ENCODE data around the gene EPHB1.
"Not testable (repeated sequence)": the region's sequence is repeated elsewhere in the genome, so short reads cannot be mapped to it uniquely, and the experiment has no call there.

The EPHB1 gene

DNA sequence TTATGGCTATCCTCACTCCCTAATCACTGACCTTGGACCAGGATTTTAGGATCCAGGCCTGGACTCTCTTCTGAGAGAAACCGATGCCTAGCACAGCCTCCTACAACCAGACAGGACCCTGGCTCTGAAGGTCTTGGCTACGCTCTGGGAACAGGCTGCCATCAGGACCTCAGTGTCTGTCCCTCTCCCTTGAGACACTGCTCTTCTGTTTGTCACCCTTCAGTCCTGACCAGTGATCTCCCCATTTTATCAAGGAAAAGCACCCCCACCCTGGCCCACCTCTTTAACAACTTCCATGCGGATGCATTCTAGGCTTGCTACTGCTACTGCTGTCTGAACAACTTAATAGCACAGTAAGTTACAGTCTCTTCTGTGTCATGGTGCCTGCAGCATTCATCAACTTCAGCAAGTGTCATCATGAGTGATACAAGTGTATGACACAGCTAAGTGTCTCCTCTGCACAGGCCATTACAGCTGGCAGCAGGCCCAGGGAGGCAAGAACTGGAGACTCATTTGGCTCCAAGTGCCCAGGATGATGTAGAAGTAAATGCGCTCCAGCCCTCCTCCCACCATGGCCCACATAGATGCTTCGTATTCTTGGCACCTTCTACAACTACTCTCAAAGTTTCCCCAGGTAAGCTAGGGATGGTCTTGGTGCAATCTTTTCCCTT lies 302.4 kb downstream of the EPHB1 start:
- DNase-seq, result no peak

DNA sequence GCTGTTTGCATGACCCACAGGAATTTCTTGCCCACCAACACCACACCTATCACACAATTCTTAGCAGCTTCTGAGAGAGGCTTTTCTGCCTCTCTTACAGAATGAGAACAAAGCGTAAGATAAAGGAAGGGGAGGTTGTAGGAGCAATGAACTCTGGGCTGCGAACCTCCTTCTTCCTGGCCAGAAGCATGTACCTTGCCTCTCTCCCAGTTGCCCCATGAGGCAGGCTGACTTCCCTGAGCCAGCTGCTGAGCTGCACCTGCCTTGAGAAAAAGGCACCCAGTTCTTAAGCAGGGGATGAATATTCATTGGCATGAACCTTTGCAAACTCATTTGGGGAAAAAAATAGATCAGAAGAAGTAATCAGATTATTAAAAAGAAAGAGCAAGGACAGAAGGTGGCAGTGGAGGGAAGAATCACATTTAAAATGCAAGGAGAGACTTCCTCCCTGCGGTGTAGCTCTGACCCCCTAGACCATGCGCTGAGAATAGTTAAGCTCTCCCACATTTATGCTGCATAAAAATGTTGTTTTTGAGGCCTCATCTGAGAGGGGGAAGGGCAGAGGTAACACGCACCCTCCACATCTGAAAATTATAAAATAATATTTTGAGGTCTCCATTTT lies 304.8 kb downstream of the EPHB1 start:
- no peak for DNase-seq

DNA sequence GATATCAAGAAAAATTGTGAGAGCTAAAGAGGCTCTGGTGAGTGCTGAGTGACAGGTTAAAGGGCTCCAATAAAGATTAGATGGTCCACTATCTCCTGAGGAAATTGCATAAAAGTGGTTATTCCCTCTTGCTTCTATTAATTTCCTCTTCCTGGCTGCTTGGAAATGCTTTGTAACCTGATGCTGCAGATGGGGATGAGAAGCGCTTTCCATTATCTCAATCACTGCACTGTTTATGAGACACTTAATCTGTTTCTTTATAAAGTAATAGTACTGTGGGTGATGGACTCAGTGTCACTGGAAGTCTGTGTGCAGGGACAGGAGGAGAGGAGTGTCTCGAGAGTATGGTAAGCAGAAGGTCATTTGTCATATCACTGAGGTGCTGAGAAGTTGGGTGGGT lies 305.3 kb downstream of the EPHB1 start:
- no peak for DNase-seq

DNA sequence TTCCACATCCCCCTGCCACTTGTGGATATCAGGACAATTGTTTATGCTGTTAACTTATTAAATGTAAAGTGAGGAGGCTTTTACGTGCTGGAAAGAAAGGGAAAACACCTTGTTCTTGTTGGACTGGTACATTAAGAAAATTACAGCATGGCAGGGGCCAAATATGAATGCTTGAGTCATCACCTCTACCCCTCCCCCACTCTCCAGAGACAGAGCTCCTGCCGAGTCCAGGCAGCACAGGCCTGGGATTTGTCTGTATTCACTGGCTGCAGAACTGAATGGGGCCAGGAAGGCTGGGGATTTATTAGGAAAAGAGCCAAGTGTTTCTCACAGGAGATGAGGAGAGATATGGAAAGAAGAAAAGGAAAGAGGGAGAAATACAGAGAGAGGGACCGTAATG lies 308.9 kb downstream of the EPHB1 start:
- no peak for DNase-seq

DNA sequence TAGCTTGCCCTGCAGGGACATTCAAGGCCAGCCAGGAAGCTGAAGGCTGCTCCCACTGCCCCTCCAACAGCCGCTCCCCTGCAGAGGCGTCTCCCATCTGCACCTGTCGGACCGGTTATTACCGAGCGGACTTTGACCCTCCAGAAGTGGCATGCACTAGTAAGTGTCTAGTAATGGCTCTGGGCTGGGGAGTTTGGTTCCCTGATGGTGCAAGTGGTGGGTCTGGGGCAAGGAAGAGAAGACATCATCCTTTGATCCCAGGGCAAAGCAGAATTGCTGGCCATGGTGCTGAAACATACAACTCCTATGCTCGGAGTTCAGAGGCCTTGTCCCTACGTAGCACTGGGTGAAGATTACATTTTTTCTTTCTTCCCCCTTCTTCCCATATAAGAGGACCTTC lies 311.4 kb downstream of the EPHB1 start:
- DNase-seq, result no peak

DNA sequence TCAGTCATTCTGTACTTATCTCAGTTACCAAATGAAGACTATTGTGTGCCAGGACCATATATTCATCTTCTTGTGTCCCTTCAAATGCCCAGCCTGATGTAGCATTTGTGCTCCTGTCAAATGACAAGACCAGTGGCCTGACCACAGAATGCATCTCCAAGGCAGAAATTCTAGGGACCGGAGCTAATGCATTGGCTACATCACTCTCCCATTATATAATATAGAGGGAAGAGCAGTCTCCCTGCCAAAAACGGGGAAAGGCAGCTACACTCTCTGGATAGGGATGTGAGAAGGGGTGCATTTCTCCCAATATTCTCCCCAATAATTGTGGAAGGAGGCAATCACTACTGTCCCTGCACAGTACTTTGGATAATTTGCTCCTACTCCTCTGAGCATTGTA lies 312.0 kb downstream of the EPHB1 start:
- DNase-seq, result no peak

DNA sequence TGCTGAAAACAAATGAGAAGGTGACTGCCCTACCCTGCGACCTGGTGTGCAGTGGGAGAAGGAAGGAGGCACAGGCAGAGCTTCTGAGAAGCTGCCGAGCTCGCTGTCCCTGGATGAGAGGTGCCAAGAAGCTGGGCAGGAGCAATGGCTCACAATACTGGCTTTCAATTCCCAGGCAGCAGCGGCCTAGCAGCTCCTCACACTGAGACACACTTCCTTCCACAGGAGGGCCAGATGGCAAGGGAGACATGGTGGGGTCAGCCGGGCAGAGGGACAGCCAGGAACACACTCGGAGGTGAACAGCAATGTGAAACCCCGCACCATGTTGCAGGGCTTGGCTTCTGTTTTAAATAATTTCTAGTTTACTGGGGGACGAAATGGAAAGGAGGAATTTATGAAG lies 314.6 kb downstream of the EPHB1 start:
- no peak for DNase-seq

DNA sequence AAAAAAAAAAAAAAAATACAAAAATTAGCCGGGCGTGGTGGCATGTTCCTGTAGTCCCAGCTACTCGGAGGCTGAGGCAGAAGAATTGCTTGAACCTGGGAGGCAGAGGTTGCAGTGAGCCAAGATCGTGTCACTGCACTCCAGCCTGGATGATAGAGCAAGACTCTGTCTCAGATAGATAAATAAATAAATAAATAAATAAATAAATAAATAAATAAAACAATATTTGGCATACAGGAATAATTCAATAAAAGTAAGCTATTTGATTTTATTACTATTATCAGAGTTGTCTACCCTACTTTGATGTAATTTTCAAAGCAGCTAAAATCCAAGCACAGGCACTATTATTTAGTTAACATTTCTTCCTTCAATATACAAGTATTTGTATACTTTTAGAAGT lies 319.5 kb downstream of the EPHB1 start:
- DNase-seq, result not testable (repeated sequence)

DNA sequence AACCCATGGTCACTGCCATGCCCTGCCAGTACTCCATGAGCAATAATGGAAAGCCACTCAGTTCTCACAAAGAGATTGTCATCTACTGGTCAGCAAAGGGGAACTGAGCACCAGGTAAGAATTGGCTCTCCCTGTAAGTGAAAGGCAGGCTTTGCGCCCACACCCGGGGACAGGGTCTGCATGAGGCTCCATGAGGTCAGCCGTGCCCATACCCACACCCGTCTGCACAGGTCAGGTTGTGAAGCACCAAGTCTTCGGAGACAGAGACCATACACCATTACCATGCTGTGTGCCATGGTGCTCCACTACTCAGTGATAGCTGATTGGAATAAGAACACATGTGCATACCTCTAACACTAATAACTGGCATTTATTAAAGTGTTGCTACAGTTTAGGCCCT lies 322.9 kb downstream of the EPHB1 start:
- DNase-seq, result no peak

DNA sequence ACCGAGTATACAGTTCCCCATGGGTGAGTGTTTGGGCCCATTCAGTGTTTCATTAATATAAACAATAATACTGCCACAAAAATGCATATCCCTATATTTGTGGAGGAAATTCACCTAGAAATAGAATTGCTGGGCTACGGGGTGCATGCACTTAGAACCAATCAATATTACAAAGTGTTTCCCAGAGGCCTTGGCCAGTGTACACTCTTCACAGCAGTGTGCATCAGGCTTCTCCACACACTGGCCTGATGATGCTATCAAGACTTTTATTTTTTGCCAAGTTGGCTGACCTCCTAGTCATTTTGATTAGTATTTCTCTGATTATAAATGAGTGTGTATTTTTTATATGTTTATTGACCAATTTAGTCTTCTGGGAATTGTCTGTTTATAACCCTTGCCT lies 323.7 kb downstream of the EPHB1 start:
- DNase-seq, result no peak

DNA sequence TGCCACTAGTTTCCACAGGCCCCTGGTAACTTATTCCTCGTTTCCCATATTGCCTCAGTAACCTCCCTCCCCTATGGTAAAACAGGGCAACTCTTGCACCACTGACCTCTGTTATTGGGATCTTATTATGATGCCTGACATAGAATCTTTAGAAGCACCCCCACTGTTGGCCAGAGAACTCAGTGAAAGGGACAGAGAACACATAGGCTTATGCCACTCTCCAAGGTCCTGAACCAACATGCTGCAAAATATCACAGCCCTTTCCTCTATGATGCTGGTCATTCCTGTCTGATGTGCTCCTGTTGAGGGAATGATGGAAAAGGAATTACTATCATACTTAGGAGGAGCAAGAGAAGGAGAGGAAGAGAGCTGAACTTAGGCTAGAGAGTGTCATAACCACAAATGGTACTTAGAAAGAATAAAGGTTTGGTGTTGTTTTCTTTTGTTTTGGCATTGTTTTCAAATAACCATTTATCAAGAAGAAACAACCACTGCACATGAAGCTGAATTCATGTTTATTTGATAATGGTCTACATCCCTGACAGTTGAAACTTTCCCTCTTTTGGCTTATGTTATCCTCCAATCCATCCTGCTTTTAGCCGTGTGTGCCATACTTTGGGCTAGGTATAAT lies 330.2 kb downstream of the EPHB1 start:
- DNase-seq, result no peak

DNA sequence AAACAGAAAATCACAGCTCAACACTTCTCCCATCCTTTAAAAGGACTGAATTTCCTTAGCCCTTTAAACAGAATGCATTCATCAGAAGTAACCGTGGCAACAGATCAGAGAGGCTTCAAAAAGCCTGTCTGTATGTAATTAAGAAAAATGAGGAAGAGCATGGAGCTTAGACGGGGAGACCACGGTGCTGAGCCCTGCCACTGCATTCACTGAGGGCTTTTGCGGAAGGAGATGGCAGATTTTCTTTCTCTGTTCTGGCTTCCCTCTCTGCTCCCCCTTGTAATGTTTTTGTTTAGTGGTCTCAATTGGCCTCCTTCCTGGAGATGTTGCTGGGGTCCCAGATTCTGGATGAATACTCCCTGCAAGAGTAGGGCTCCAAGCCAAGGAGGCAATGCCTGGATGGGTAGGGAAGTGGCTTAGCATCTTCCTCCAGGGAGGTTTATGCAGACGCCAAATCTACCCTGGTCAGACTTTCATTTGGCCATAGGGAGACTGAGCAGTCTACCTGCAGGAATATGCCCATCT lies 332.9 kb downstream of the EPHB1 start:
- DNase-seq, result no peak

DNA sequence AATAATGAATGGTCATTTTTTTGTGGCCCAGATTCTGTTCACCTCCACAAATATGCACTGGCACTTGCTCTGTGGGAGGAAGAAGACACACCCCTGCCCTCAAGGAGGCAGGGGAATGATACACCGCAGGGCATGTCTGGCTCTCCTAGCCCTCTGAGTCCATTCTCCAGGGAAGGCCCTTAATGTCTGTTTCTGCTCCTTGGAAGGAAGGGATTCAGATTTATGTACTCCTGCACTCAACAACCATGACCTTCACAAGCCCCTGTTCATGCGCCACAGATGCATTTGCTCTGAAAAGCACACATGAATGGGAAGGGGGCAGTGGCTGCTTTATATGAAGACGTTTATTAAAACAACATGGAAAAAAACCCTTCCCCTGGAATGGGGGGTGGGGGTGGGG lies 333.8 kb downstream of the EPHB1 start:
- DNase-seq, result no peak

DNA sequence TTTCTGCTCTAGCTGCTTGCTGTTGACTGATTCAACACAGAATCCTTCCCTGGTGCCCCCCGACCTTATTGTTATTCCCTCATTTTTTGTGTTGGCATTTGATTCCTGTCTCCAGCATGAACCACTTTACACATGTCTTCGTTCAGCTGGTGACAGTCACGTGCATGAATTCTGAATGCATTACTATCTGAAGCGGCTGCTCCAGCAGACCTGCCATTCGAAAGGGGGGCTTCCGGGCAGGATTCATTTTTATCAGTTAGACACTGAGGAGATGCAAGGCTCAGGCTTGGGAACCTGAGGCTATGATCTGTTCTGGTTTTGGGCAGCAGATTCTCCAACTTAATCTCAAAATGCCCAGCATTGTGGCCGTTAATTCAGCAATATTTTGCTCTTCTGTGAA lies 336.2 kb downstream of the EPHB1 start:
- no peak for DNase-seq

DNA sequence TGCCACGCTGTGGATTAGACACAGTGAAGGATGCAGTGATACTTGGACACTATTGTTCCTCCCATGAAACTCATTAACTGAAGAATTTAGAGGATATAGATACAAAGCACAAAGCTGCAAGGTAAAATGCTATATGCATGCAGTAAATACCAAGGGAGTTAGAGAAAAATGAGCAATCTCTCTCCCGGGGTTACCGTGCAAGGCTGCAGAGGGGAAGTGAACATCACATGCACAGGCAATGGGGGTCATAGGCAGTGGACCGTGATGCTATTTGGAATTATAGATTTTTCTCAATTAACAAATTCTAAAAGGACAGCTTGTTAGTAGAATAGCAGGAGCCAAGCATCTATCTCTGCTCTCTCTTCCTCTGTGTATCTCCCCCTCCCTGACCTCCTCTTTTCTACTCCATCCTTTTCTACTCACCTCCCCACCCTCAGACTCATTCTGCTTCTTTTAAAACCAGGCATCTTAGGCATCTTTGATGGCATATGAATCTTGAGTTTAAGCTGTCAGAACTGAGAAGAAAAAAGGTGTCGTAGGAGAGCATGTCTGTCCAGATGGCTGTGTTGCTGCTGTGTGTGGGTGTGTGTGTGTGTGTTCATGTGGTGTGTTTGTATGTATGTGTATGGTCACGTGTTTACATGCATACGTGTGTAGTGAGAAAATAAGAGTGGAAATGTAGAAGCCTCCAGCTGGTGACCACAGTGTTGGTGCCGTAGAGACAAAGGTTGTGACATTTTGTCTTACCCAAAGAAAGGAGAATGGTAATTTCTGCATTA lies 339.0 kb downstream of the EPHB1 start:
- no peak for DNase-seq

DNA sequence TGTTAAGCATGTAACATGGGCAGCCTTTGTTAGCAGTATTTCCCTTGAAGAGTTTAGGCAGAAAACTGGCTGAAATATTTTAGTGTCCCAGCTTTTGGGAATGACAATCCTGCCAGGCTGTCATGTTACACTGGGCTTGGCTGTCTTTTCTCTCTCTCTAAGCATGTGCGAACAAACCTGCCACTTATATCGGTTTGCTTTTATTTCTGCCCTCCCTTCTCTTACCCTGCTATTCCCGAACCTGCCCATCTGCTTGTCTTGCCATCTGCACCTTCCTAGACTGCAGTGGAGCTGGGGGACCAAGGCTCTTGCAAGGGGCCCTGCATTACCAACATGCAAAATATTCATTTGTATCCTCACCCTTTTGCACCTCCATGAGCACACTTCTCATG lies 339.6 kb downstream of the EPHB1 start:
- DNase-seq, result no peak

DNA sequence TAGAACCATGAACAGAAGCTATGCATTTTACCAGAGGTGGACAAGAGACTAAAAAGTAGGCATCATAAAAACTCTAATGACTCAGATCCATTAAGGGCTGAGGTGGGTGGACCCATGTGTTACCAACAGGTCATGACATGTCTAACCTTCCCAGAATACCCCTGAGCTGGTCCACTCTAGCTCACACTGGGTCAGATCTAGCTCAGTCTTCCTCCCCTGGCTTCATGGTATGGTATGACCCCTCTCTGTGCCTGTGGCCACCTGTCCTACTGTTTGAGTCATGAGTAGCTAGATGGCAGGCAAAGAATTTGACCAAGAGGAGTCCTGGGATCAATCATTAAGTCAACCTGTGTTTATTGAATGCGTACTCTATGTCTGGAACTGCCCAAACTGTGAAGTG lies 340.4 kb downstream of the EPHB1 start:
- DNase-seq, result no peak

DNA sequence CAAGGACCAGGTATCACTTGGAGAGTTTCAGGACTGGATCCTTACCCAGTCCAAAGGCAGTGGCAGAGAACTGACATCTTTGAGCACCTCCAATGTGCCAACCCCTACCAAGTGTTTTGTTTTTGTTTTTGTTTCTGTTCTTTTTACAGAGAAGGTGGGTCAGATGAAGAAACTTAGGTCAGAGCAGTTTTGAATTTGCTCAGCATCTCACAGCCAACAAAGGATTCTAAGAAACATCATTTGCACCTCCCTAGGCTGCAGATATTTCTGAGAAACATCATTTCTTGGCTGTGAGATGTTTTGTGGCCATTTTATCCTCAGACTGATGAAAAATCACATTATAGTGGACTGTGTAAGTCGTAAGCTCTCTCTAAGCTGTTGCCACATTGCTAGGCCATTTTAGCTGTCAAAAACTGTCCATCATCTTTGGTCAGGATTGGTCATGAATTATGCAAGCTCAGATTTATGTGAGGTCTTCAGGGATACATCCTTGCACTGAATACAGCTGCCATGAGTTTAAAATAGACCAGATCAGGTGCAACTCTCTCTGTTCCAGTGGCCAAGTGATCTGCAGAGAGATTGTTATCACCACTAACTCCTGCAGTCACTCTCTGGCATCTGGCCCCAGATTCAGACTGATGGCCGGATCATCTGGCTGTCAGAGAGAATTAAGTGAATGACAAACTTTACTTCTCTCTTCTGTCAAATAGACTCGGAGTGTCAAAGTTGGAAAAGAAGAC lies 341.5 kb downstream of the EPHB1 start:
- DNase-seq, result no peak

DNA sequence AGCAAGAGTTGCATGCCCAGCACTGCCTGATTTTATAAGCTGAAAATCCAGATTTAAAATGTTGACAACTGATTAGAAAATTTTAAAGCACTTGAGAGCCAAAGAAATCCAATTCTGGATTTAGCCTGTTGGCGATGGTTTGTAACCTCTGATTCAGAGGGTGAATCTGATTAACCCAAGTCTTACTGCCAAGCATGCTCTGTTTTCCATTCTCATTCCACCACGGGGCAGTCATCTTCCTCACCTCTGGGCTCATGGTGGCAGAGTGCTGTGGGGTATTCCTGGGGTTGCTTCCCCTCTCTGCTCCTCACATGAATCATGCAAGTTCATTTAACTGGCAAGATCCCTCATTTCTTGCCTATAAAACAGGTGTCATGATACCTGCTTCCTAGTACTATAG lies 342.2 kb downstream of the EPHB1 start:
- no peak for DNase-seq

DNA sequence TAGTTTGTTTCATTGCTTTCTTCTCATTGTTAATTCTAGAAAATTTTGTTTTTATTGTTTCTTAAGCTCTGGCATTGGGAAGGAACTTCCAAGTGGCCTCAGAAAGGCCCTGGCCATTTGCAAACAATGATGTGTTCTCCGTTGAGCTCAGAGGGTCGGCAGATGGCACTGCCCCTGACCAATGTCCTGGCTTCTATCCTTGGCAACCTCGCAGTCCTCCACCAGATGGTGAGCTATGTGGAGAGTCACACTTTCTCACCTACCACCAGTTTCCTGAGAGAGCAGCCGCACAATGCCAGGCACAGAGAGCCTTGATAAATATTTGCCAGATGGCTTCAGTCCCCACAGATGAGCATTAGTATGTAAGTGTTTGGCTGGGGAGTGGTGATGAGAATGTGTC lies 343.7 kb downstream of the EPHB1 start:
- no peak for DNase-seq

DNA sequence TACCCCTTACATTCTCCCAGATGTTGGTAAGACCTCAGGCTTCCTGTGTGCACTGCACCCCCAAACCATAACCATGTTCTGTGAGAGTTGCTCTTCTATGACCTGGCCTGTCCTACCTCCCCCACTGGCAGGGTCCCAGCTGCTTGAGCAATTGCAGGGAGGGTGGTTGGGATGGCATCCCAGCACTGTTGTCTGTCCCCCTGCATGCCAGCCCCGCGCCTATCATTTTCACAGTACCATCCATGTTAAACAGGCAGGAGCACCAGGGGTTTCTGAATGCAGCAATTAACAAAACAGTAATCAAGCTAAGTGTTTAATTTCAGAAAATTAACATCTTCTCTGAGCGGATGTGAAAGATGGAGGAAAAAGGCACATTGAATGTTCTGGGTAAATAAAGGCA lies 345.5 kb downstream of the EPHB1 start:
- no peak for DNase-seq

DNA sequence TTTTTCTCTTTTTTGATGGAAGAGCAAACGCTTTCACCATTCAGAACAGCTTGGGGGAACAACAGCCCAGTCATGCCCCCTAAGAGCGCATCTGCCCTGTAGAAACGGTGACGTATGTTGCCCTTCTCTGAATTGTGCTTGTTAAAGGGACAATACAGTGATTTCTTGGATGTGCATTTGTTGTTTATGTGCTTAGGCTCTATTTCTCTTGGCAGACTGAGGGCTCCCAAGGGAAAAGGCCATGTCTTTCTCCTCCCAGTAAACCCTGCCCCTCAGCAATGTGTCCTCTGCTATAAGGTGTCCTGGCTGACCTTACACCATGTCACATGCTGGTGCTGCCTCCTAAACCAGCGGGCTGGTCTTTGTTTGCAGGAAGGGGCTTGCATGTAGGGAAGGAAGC lies 346.1 kb downstream of the EPHB1 start:
- no peak for DNase-seq

DNA sequence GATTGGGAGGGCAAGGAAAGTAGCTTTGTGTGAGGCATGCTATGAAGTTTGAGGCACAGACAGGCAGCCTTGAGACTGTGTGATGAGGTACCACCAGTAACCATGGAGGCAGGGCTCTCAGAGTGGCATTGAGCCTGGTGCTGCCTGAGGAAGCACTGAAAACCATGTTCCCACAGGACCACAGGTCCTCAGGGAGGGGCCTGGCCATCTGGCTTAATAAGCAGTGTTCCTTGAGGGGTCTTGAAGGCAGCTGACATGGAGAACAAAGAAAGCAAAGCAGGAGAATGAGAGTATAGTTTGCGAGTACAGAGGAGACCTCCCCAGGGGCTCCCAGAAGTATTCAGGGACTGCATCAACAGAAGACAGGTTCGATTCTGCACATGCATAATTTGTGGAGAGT lies 346.6 kb downstream of the EPHB1 start:
- no peak for DNase-seq

Measured in GF-D8 (cell line).